Esophagus muscularis mucosa (tissue), 4 donors: ENCODE measurements around the gene EIF3I. TPM values are rescaled to one million over a fixed set of nuclear protein-coding genes. Genes with fewer than 3 reads are reported as not detected.

Source experiments
- DNase-seq: peaks from one replicate; pipeline ENCODE4 v3.0.0-alpha.2; 2017; ENCODE audit errors: extremely low spot score
- H3K27ac ChIP-seq, 4 donors: fragments of 200-600 bp; sonication (generic); replicated peaks in 1 of 4; 1 replicate in 3 of 4; 2 replicates in 1 of 4; pipeline ENCODE4 v1.5.1; 2016 to 2019; ENCODE audit warnings: mild to moderate bottlenecking in 1 of 4
- H3K27me3 ChIP-seq, 4 donors: fragments of 200-600 bp; sonication (generic); one replicate each; pipeline versions ENCODE4 v1.5.1 to v1.6.0; 2016 to 2019
- H3K36me3 ChIP-seq, 4 donors: fragments of 200-600 bp; sonication (generic); one replicate each; pipeline ENCODE4 v1.5.1; 2016 to 2019
- H3K4me1 ChIP-seq, 4 donors: fragments of 200-600 bp; sonication (generic); one replicate each; pipeline ENCODE4 v1.5.1; 2016 to 2019
- H3K4me3 ChIP-seq, 4 donors: fragments of 200-600 bp; sonication (generic); 1 replicate in 2 of 4; 2 replicates in 2 of 4; pipeline ENCODE4 v1.5.1; 2016 to 2019; ENCODE audit warnings: mild to moderate bottlenecking in 4 of 4, moderate library complexity in 1 of 4
- H3K9me3 ChIP-seq, 4 donors: fragments of 200-600 bp; sonication (generic); 1 replicate in 3 of 4; 2 replicates in 1 of 4; pipeline ENCODE4 v1.5.1; 2016 to 2019
- EP300 ChIP-seq: sonication (generic); formaldehyde crosslinking; IDR thresholded peaks from one replicate; pipeline ENCODE4 v1.6.1; 2017; ENCODE audit warnings: antibody characterized with exemption
- POLR2A ChIP-seq: fragments of 450-650 bp; IDR thresholded peaks from one replicate; pipeline ENCODE4 v1.6.1; 2017; ENCODE audit warnings: antibody characterized with exemption, moderate library complexity, mild to moderate bottlenecking, low read depth
- POLR2AphosphoS5 ChIP-seq, 2 donors: sonication (generic); formaldehyde crosslinking; IDR thresholded peaks; one replicate each; pipeline ENCODE4 v1.6.1; 2017; ENCODE audit warnings: antibody characterized with exemption in 2 of 2
- WGBS: methylation state at CpG from one replicate; pipeline ENCODE4 v1.1.5; 2018; 5-methylcytosine and 5-hydroxymethylcytosine counted together
- intact Hi-C: fragments of 100-400 bp; cut with DNase I; formaldehyde crosslinking; loops from one replicate; pipeline ENCODE4 v1.15.1; 2023
- total RNA-seq, 4 donors: library from RNA; depleted of rRNA; stranded (reverse); fragments of >200 nt; gene quantifications; one replicate each; pipeline versions ENCODE4 v1.1.0 to v1.2.1, GENCODE V29; 2016
- TF ChIP-seq, protein P1 (sequence below), 3 experiments: fragments of 200-600 bp in 2 of 3; fragments of 450-650 bp in 1 of 3; sonication (generic) in 2 of 3; IDR thresholded peaks; one replicate each; pipeline ENCODE4 v1.5.1; 2017 to 2019; ENCODE audit warnings: antibody characterized with exemption in 3 of 3, mild to moderate bottlenecking in 2 of 3, moderate library complexity in 1 of 3

The EIF3I gene
- total RNA-seq, 4 donors from 2014 or later: 141 to 214 (median 167) TPM

DNA sequence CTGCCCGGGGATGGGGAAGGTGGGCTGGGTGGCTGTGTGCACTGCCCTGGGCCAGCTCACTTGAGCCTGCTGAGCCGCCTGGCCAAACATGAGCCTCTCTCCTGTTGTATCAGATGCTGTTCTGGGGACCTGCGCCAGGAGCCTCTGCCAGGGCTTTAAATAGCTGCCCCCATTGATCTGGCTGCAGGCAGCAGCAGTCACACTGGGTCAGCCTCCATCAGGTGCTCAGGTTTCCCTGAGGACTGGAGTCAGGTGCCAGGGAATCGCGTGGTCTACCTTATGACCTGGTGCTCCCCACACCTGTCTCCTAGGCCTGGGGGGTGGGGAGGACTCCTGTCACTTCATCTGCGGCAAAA is 22.5 kb upstream of the EIF3I start:
- Histone ChIP-seq H3K4me1 (peaks cover 31 to 40% (median 32%) of the 10 kb centered on the region in 4 donors), H3K4me3 (peak overlapping the region; percentile 66 to 73 (median 68)), H3K27ac (peak overlapping the region; percentile 84 to 90 (median 88)), H3K36me3 (peaks cover 23 to 38% (median 35%) of the 10 kb centered on the region in 4 donors), H3K27me3 (no peaks in the 10 kb centered on the region), H3K9me3 (no peaks in the 10 kb centered on the region)
- DNase-seq: no peak
- WGBS: 49% methylated on average over 6 of the region's 6 CpGs
- intact Hi-C loops: no loop called here
- TF ChIP-seq EP300 (no peak), POLR2AphosphoS5 (IDR thresholded peaks at IDR 0.05) (peak; percentile 19 to 27)

DNA sequence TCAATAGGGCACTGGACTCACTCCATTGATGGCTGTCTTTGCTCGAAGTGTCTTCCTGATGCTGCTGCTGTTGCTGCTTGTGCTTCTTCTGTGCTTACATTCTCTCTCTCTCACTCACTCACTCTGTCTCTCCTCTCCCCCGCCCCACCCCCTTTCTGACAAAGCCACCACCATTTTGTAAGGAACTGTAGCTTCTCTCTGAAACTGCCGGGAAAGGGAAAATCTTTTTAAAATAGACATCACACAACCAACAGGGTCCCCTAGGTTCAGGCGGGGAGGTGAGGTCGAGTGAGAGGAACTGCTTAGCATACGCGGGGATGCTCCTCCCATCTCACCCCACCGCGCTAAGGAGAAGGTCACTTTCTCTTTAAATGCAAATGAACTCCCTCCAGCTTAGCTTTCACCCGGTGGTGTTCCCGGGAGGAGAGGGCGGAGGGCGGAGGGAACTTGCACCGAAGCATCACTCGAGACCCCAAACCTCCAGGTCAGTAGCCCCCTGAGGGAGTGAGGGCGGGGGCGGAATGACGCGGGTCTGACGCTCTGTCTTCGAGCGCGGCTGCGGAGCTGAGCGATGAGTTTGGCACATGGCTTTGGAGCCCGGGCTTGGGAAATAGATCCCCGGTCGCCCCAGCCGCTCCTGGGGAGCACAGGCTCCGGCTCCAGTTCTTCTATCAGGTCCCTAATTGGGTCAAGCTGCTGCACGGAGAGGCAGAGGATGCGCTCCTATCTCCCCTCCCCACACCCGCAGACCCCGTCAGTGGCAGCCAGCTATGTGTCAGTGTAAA is 21.8 kb upstream of the EIF3I start, which contains the start of gene CCDC28B:
Gene CCDC28B (plus strand): TSS at position 370 of the 785 bp plus-strand sequence. CDS start 1,341 bp downstream, outside the sequence.
- TF ChIP-seq, protein P1, sequence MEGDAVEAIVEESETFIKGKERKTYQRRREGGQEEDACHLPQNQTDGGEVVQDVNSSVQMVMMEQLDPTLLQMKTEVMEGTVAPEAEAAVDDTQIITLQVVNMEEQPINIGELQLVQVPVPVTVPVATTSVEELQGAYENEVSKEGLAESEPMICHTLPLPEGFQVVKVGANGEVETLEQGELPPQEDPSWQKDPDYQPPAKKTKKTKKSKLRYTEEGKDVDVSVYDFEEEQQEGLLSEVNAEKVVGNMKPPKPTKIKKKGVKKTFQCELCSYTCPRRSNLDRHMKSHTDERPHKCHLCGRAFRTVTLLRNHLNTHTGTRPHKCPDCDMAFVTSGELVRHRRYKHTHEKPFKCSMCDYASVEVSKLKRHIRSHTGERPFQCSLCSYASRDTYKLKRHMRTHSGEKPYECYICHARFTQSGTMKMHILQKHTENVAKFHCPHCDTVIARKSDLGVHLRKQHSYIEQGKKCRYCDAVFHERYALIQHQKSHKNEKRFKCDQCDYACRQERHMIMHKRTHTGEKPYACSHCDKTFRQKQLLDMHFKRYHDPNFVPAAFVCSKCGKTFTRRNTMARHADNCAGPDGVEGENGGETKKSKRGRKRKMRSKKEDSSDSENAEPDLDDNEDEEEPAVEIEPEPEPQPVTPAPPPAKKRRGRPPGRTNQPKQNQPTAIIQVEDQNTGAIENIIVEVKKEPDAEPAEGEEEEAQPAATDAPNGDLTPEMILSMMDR (IDR thresholded peaks at IDR 0.05): no peak
- TF ChIP-seq POLR2AphosphoS5 (IDR thresholded peaks at IDR 0.05): peak; percentile 54 to 62
- TF ChIP-seq EP300: no peak
- TF ChIP-seq POLR2A: no peak
- Histone ChIP-seq H3K4me1 (peaks cover 36 to 47% (median 39%) of the 10 kb centered on the region in 4 donors), H3K27me3 (no peaks in the 10 kb centered on the region), H3K36me3 (peaks cover 16 to 31% (median 28%) of the 10 kb centered on the region in 4 donors), H3K9me3 (no peaks in the 10 kb centered on the region), H3K27ac (peak within 1 kb of the TSS; percentile 84 to 90 (median 88)), H3K4me3 (peak within 1 kb of the TSS; percentile 66 to 73 (median 68))
- no peak for DNase-seq
- intact Hi-C loops: no loop called here
- under 1% methylated on average over 10 of the region's 34 CpGs for WGBS

DNA sequence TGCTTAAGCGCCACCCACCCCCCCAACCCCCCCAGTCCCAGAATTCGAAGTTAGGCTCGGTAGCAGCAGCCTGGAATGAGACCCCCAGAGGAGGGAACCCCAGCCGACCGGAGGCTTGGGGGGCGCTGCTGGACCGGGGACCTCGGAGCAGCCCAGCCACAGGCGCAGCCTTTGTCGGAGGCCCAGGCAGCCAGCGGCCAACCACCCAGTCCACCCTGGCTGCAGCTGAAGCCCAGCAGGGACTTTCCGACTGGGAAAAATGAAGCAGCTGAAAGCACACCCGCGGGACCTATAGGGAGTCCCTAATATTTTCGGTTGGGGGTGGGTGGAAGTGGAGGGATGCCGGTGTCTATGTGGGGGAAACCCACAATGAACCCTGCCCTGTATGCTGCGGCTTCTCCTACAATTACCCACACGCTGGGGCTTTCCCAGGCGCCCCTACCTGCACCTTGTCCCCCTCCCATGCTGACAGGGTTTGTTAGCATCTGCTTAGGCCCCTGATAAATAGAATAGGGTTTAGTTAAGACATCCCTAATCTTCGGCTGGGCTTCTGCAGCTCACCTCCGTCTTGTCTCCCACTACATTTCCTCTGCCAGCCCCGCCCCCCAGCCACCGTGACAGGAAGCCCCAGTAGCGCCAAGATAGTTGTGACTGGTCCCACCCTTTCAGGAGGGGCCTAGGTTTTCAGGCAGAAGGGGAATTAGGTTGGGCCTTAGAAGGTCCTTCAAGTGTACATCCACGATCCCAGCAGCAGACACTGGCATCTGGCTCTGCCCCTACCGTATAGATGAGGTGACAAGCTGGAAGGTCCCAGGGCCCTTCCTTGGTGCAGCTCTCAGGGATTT is 21.0 kb upstream of the EIF3I start:
- H3K27me3 ChIP-seq: no peaks in the 10 kb centered on the region
- H3K9me3 ChIP-seq: no peaks in the 10 kb centered on the region
- TF ChIP-seq, protein P1 (IDR thresholded peaks at IDR 0.05): no peak
- peak in 1 of 2 donors; percentile 17 for TF ChIP-seq POLR2AphosphoS5 (IDR thresholded peaks at IDR 0.05)
- H3K36me3 ChIP-seq: peaks cover 8 to 23% (median 19%) of the 10 kb centered on the region in 4 donors
- peak overlapping the region; percentile 84 to 90 (median 88) for H3K27ac ChIP-seq
- H3K4me3 ChIP-seq: peak overlapping the region; percentile 66 to 73 (median 68)
- H3K4me1 ChIP-seq: peaks cover 39 to 54% (median 44%) of the 10 kb centered on the region in 4 donors
- 5% methylated on average over 21 of the region's 26 CpGs for WGBS
- intact Hi-C loops: no loop called here
- peak; percentile 95 for DNase-seq

DNA sequence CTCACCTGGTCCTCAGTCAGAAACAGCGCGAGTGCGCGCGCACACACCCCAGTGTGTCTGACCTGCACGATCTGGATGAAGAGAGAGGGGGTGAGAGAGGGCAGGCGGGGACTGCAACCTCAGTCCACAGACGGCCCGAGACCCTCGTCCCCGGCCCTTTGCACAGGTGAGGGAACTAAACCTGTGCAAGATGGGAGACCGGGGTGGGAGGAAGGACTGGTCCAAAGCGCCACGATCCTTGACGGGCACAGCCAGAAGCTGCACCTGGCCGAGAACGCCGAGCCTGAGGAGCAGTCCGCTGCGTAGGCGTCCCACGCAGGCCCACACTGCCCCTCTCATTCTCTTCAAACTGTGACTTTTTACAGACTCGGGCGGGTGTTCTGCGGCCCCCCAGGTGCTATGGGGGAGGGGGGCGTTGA is 17.3 kb upstream of the EIF3I start:
- H3K4me3 ChIP-seq: peak overlapping the region; percentile 60 to 69 (median 66)
- intact Hi-C loops: no loop called here
- H3K4me1 ChIP-seq: peaks cover 28 to 45% (median 42%) of the 10 kb centered on the region in 4 donors
- no peaks in the 10 kb centered on the region for H3K9me3 ChIP-seq
- TF ChIP-seq, protein P1 (IDR thresholded peaks at IDR 0.05): no peak
- no peak for TF ChIP-seq POLR2AphosphoS5 (IDR thresholded peaks at IDR 0.05)
- no peak for TF ChIP-seq EP300
- no peak for TF ChIP-seq POLR2A
- no peaks in the 10 kb centered on the region for H3K27me3 ChIP-seq
- H3K27ac ChIP-seq: peak overlapping the region; percentile 42 to 72 (median 57)
- 23% methylated on average over 17 of the region's 26 CpGs for whole genome bisulfite sequencing
- H3K36me3 ChIP-seq: no peaks in the 10 kb centered on the region
- DNase-seq: no peak
